GM20431 (cell line): ENCODE data around the gene CNTNAP2.
"Not testable (repeated sequence)": the region's sequence is repeated elsewhere in the genome, so short reads cannot be mapped to it uniquely, and the experiment has no call there.

Experiments used
- in situ Hi-C: fragments of 300-500 bp; cut with MseI, MboI; formaldehyde crosslinking; loops from one replicate; pipeline ENCODE4 v1.15.0; 2020; ENCODE audit warnings: low sequenced_read_pairs; ENCODE audit not compliant: unreplicated experiment

The CNTNAP2 gene

GRCh38 chr7:147556317-147556716 lies 1439.7 kb downstream of the CNTNAP2 start:
- in situ Hi-C loops = no loop called here

- in situ Hi-C loops = no loop called here
Measured at GRCh38 chr7:147563669-147564068, 1447.1 kb downstream of the CNTNAP2 start.

GRCh38 chr7:147564786-147565476 lies 1448.3 kb downstream of the CNTNAP2 start:
- in situ Hi-C loops = no loop called here

GRCh38 chr7:147567043-147567442 lies 1450.4 kb downstream of the CNTNAP2 start:
- in situ Hi-C loops = no loop called here

GRCh38 chr7:147569116-147569913 lies 1452.7 kb downstream of the CNTNAP2 start:
- in situ Hi-C loops = no loop called here

GRCh38 chr7:147570390-147570789 lies 1453.8 kb downstream of the CNTNAP2 start:
- in situ Hi-C loops = no loop called here

- in situ Hi-C loops = no loop called here
Measured at GRCh38 chr7:147571436-147572185, 1455.0 kb downstream of the CNTNAP2 start.

GRCh38 chr7:147578196-147578595 lies 1461.6 kb downstream of the CNTNAP2 start:
- in situ Hi-C loops = no loop called here

GRCh38 chr7:147579148-147579547 lies 1462.5 kb downstream of the CNTNAP2 start:
- in situ Hi-C loops = no loop called here

GRCh38 chr7:147584771-147585193 lies 1468.2 kb downstream of the CNTNAP2 start:
- in situ Hi-C loops = no loop called here

GRCh38 chr7:147586110-147586509 lies 1469.5 kb downstream of the CNTNAP2 start:
- in situ Hi-C loops = no loop called here

- in situ Hi-C loops = no loop called here
Measured at GRCh38 chr7:147586526-147586925, 1469.9 kb downstream of the CNTNAP2 start.

GRCh38 chr7:147593271-147594057 lies 1476.9 kb downstream of the CNTNAP2 start:
- in situ Hi-C loops = no loop called here

- in situ Hi-C loops = no loop called here
Measured at GRCh38 chr7:147595042-147595441, 1478.4 kb downstream of the CNTNAP2 start.

- in situ Hi-C loops = not testable (repeated sequence)
Measured at GRCh38 chr7:147598687-147599086, 1482.1 kb downstream of the CNTNAP2 start.

GRCh38 chr7:147605323-147605722 lies 1488.7 kb downstream of the CNTNAP2 start:
- in situ Hi-C loops = no loop called here

- in situ Hi-C loops = no loop called here
Measured at GRCh38 chr7:147607157-147607800, 1490.7 kb downstream of the CNTNAP2 start.

- in situ Hi-C loops = no loop called here
Measured at GRCh38 chr7:147611431-147611830, 1494.8 kb downstream of the CNTNAP2 start.

- in situ Hi-C loops = no loop called here
Measured at GRCh38 chr7:147635288-147635687, 1518.7 kb downstream of the CNTNAP2 start.
